HepG2 (cell line): Measurements from ENCODE around the gene C2CD4A.

Experiments
- BHLHE40 ChIP-seq: IDR thresholded peaks from 2 replicates; pipeline ENCODE4 v1.6.1; 2011; ENCODE audit warnings: low read length, improper control_type of control experiment
- CENPX ChIP-seq: sonication (generic); formaldehyde crosslinking; IDR thresholded peaks from 2 replicates; pipeline ENCODE4 v1.9.0; 2021; ENCODE audit warnings: mild to moderate bottlenecking, missing genetic modification reagents, moderate library complexity
- CTCF ChIP-seq: sonication (generic); formaldehyde crosslinking; IDR thresholded peaks from 2 replicates; pipeline ENCODE4 v1.5.0; 2020; ENCODE audit warnings: mild to moderate bottlenecking, missing genetic modification reagents, moderate library complexity
- FOSL1 ChIP-seq: sonication (generic); formaldehyde crosslinking; IDR thresholded peaks from 2 replicates; pipeline ENCODE4 v1.9.0; 2021; ENCODE audit warnings: missing genetic modification reagents, borderline replicate concordance
- SETDB1 ChIP-seq: sonication (generic); formaldehyde crosslinking; IDR thresholded peaks from 2 replicates; pipeline ENCODE4 v1.5.1; 2020; ENCODE audit warnings: missing genetic modification reagents, mild to moderate bottlenecking, borderline replicate concordance
- SPEN ChIP-seq: sonication (generic); formaldehyde crosslinking; IDR thresholded peaks from 2 replicates; pipeline ENCODE4 v1.5.1; 2020; ENCODE audit warnings: low read depth, mild to moderate bottlenecking, missing genetic modification reagents
- STAT5B ChIP-seq: sonication (generic); formaldehyde crosslinking; IDR thresholded peaks from 2 replicates; pipeline ENCODE4 v1.4.0; 2020; ENCODE audit warnings: missing genetic modification reagents
- TBL1XR1 ChIP-seq: fragments of 150-350 bp; IDR thresholded peaks from 2 replicates; pipeline ENCODE4 v1.6.1; 2014; ENCODE audit warnings: borderline replicate concordance, low read length; ENCODE audit not compliant: partially characterized antibody
- TMF1 ChIP-seq: sonication (generic); formaldehyde crosslinking; IDR thresholded peaks from 2 replicates; pipeline ENCODE4 v1.8.1; 2022; ENCODE audit warnings: low read depth, missing genetic modification reagents

- no peak for TF ChIP-seq SETDB1
- no peak for TF ChIP-seq STAT5B
- no peak for TF ChIP-seq CENPX (CRISPR knock-in tag)
- TF ChIP-seq BHLHE40: no peak
- TF ChIP-seq CTCF (CRISPR knock-in tag): no peak
- no peak for TF ChIP-seq TMF1 (CRISPR knock-in tag)
- TF ChIP-seq SPEN: no peak
- TF ChIP-seq FOSL1: no peak
- TF ChIP-seq TBL1XR1: no peak
These were observed 22.8 kb downstream of the C2CD4A start for GRCh38 chr15:62089616-62090015.
